HCT116 (cell line): Measurements from ENCODE around the gene PRICKLE1. TPM values are rescaled to one million over a fixed set of nuclear protein-coding genes. Genes with fewer than 3 reads are reported as not detected.

Experiments
- ATAC-seq: fragments of 200-7000 bp; cut with Tn5 transposase; 2 replicates; pipeline ENCODE4 v1.9.1; 2020; ENCODE audit warnings: mild to moderate bottlenecking, moderate library complexity
- BruUV-seq: library from RNA; stranded (reverse); fragments of 400-500 nt; replicated peaks from 2 replicates; lab custom pipeline; 2021; lab: Mats Ljungman, UMichigan
- CTCF ChIA-PET: fragments of 300-600 bp; sonication (Branson Sonifier 250); formaldehyde crosslinking; loops from one replicate; lab custom pipeline; 2021; ENCODE audit warnings: antibody characterized with exemption; lab: Charles Lee
- POLR2A ChIA-PET: fragments of 300-600, 350-600 bp; sonication (Branson Sonifier 250); formaldehyde crosslinking; loops from one replicate; lab custom pipeline; 2021; ENCODE audit warnings: antibody characterized with exemption; lab: Charles Lee
- RAD21 ChIA-PET, 2 experiments: fragments of 300-600 bp; sonication (Branson Sonifier 250); formaldehyde crosslinking; loops; one replicate each; lab custom pipeline; 2023; ENCODE audit warnings: low total read pairs in 2 of 2; ENCODE audit not compliant: uncharacterized antibody in 2 of 2, unreplicated experiment in 2 of 2, low non-redundant PET in 1 of 2; lab: Charles Lee
- DNase-seq: peaks from one replicate; pipeline ENCODE4 v3.0.0-alpha.2; 2010; ENCODE audit warnings: low read depth, low spot score
- H2AFZ ChIP-seq: fragments of 200-600 bp; shearing (Covaris generic), sonication (generic); 2 replicates; pipeline ENCODE4 v1.6.1; 2017; ENCODE audit warnings: low read depth, mixed run types, mixed read lengths, antibody characterized with exemption, low read length; ENCODE audit not compliant: poor library complexity, severe bottlenecking
- H3K27ac ChIP-seq: 2 replicates; pipeline ENCODE4 v1.5.1; 2012; ENCODE audit warnings: low read depth, low read length
- H3K27me3 ChIP-seq: fragments of 200-600 bp; sonication (generic); 2 replicates; pipeline ENCODE4 v1.6.1; 2016; ENCODE audit warnings: mixed run types, low read length, mixed read lengths; ENCODE audit not compliant: insufficient read depth
- H3K36me3 ChIP-seq, 2 experiments: fragments of 200-500 bp in 1 of 2; fragments of 200-600 bp in 1 of 2; sonication (Bioruptor generic) in 1 of 2; sonication (generic) in 1 of 2; 2 replicates each; pipeline versions ENCODE4 v1.5.1 to v1.6.1; 2014 to 2016; ENCODE audit warnings: low read length in 2 of 2, inconsistent platforms in 1 of 2, mixed read lengths in 1 of 2, mixed run types in 1 of 2; ENCODE audit not compliant: insufficient read depth in 2 of 2, control insufficient read depth in 1 of 2
- H3K4me1 ChIP-seq, 2 experiments: fragments of 200-600 bp in 1 of 2; sonication (generic) in 1 of 2; 2 replicates each; pipeline versions ENCODE4 v1.5.1 to v1.6.1; 2012 to 2017; ENCODE audit warnings: low read length in 2 of 2, inconsistent platforms in 1 of 2, mild to moderate bottlenecking in 1 of 2, mixed read lengths in 1 of 2, mixed run types in 1 of 2, moderate library complexity in 1 of 2; ENCODE audit not compliant: insufficient read depth in 2 of 2, control insufficient read depth in 1 of 2
- H3K4me2 ChIP-seq: fragments of 200-600 bp; sonication (generic); 2 replicates; pipeline ENCODE4 v1.6.1; 2017; ENCODE audit warnings: mixed run types, low read length, mixed read lengths
- H3K4me3 ChIP-seq, 2 experiments: fragments of 200-600 bp in 1 of 2; sonication (generic) in 1 of 2; replicated peaks in 1 of 2; 2 replicates each; pipeline ENCODE4 v1.5.1; 2011 to 2016; ENCODE audit warnings: low read length in 2 of 2, control low read depth in 1 of 2, low read depth in 1 of 2, mild to moderate bottlenecking in 1 of 2, mixed read lengths in 1 of 2, mixed run types in 1 of 2
- H3K79me2 ChIP-seq: fragments of 200-600 bp; sonication (generic); 2 replicates; pipeline ENCODE4 v1.6.1; 2017; ENCODE audit warnings: mild to moderate bottlenecking, mixed run types, low read length, moderate library complexity, mixed read lengths; ENCODE audit not compliant: insufficient read depth
- H3K9ac ChIP-seq: fragments of 200-600 bp; sonication (generic); 2 replicates; pipeline ENCODE4 v1.6.1; 2016; ENCODE audit warnings: low read length, mixed read lengths
- H3K9me2 ChIP-seq: fragments of 200-600 bp; sonication (generic), shearing (Covaris generic); 2 replicates; pipeline ENCODE4 v1.6.1; 2017; ENCODE audit warnings: mixed run types, mild to moderate bottlenecking, moderate library complexity; ENCODE audit not compliant: insufficient read depth
- H3K9me3 ChIP-seq, 2 experiments: fragments of 200-500 bp in 1 of 2; fragments of 200-600 bp in 1 of 2; sonication (Bioruptor generic) in 1 of 2; sonication (generic) in 1 of 2; 2 replicates each; pipeline ENCODE4 v1.6.1; 2014 to 2017; ENCODE audit warnings: low read length in 2 of 2, mixed read lengths in 2 of 2, inconsistent platforms in 1 of 2, low read depth in 1 of 2, mild to moderate bottlenecking in 1 of 2, mixed run types in 1 of 2, moderate library complexity in 1 of 2; ENCODE audit not compliant: control insufficient read depth in 1 of 2, insufficient read depth in 1 of 2
- H4K20me1 ChIP-seq: fragments of 200-600 bp; sonication (generic), shearing (Covaris generic); 2 replicates; pipeline ENCODE4 v1.6.1; 2017; ENCODE audit warnings: mixed run types, mild to moderate bottlenecking, moderate library complexity; ENCODE audit not compliant: insufficient read depth
- ATF3 ChIP-seq: IDR thresholded peaks from 2 replicates; pipeline ENCODE4 v1.6.1; 2012
- CBX3 ChIP-seq: IDR thresholded peaks from 2 replicates; pipeline ENCODE4 v1.6.1; 2012; ENCODE audit warnings: low read depth
- CEBPB ChIP-seq: IDR thresholded peaks from 2 replicates; pipeline ENCODE4 v1.6.1; 2012; ENCODE audit warnings: low read depth
- ELF1 ChIP-seq: IDR thresholded peaks from 2 replicates; pipeline ENCODE4 v1.6.1; 2012; ENCODE audit warnings: low read depth, borderline replicate concordance
- EZH2 ChIP-seq: fragments of 200-600 bp; sonication (generic); IDR thresholded peaks from 2 replicates; pipeline ENCODE4 v1.6.1; 2017; ENCODE audit warnings: antibody characterized with exemption, mixed run types
- EZH2phosphoT487 ChIP-seq: fragments of 200-600 bp; IDR thresholded peaks from 2 replicates; pipeline ENCODE4 v1.6.1; 2018; ENCODE audit warnings: antibody characterized with exemption, borderline replicate concordance
- FOSL1 ChIP-seq: IDR thresholded peaks from 2 replicates; pipeline ENCODE4 v1.6.1; 2012; ENCODE audit warnings: low read depth
- JUND ChIP-seq: IDR thresholded peaks from 2 replicates; pipeline ENCODE4 v1.6.1; 2012
- MAX ChIP-seq: IDR thresholded peaks from 2 replicates; pipeline ENCODE4 v1.6.1; 2012
- POLR2A ChIP-seq: IDR thresholded peaks from 2 replicates; pipeline ENCODE4 v1.7.0; 2011; ENCODE audit warnings: borderline replicate concordance; ENCODE audit not compliant: insufficient read depth, insufficient read length; ENCODE audit errors: extremely low read depth
- POLR2AphosphoS5 ChIP-seq: IDR thresholded peaks from 2 replicates; pipeline ENCODE4 v1.6.1; 2011; ENCODE audit warnings: mild to moderate bottlenecking, low read depth, low read length, moderate library complexity
- RAD21 ChIP-seq: IDR thresholded peaks from 2 replicates; pipeline ENCODE4 v1.6.1; 2012; ENCODE audit warnings: low read depth, mild to moderate bottlenecking
- SIN3A ChIP-seq: IDR thresholded peaks from 2 replicates; pipeline ENCODE4 v1.6.1; 2012; ENCODE audit warnings: low read depth
- SP1 ChIP-seq: IDR thresholded peaks from 2 replicates; pipeline ENCODE4 v1.6.1; 2012; ENCODE audit warnings: low read depth
- YY1 ChIP-seq: IDR thresholded peaks from 2 replicates; pipeline ENCODE4 v1.6.1; 2011; ENCODE audit warnings: low read length, low read depth, moderate library complexity, mild to moderate bottlenecking; ENCODE audit not compliant: insufficient replicate concordance; ENCODE audit errors: extremely low read depth
- ZBTB33 ChIP-seq: IDR thresholded peaks from 2 replicates; pipeline ENCODE4 v1.6.1; 2011; ENCODE audit warnings: mild to moderate bottlenecking, low read length, moderate library complexity; ENCODE audit not compliant: insufficient replicate concordance; ENCODE audit errors: extremely low read depth
- ZNF274 ChIP-seq: fragments of 200-500 bp; sonication (Bioruptor generic); IDR thresholded peaks from 2 replicates; pipeline ENCODE4 v1.6.1; 2014; ENCODE audit warnings: mild to moderate bottlenecking, low read depth, low read length, inconsistent platforms
- intact Hi-C: fragments of 100-400 bp; cut with micrococcal nuclease; formaldehyde crosslinking; loops from 2 replicates; pipeline ENCODE4 v1.10.0; 2022
- total RNA-seq: library from RNA; stranded (reverse); gene quantifications from one replicate; pipeline ENCODE4 v1.2.1, GENCODE V29; 2021; ENCODE audit not compliant: unreplicated experiment

The PRICKLE1 gene
- total RNA-seq, 1 experiment from 2014 or later: 1.3 TPM

- ChIA-PET POLR2A (no interaction called here), RAD21 (no interaction called here), CTCF (no interaction called here)
- H4K20me1 ChIP-seq: no peaks in the 10 kb centered on the region
- H3K9me3 ChIP-seq: no peaks in the 10 kb centered on the region
- TF ChIP-seq CBX3 (no peak), RAD21 (no peak), SIN3A (no peak), ZNF274 (no peak), EZH2 (no peak), ZBTB33 (no peak), MAX (no peak)
- no peaks in the 10 kb centered on the region for H3K79me2 ChIP-seq
- H3K4me3 ChIP-seq: no peak overlapping the region
- H3K27me3 ChIP-seq: no peaks in the 10 kb centered on the region
- no peak for ATAC-seq
- no peak overlapping the region for H3K9ac ChIP-seq
- H3K27ac ChIP-seq: no peak overlapping the region
- H3K4me1 ChIP-seq: no peaks in the 10 kb centered on the region
- intact Hi-C loops: no loop called here
- no peaks in the 10 kb centered on the region for H3K9me2 ChIP-seq
- no peak overlapping the region for H3K4me2 ChIP-seq
- BruUV-seq: no TSS peak
- no peak for DNase-seq
- no peaks in the 10 kb centered on the region for H3K36me3 ChIP-seq
- no peak overlapping the region for H2AFZ ChIP-seq
Observed at GRCh38 chr12:42462486-42462885, 127.1 kb downstream of the PRICKLE1 start.

GRCh38 chr12:42459336-42459847, 130.2 kb downstream of the PRICKLE1 start:
- no TSS peak for BruUV-seq
- no peaks in the 10 kb centered on the region for H4K20me1 ChIP-seq
- no peaks in the 10 kb centered on the region for H3K36me3 ChIP-seq
- ChIA-PET POLR2A (no interaction called here), RAD21 (no interaction called here), CTCF (no interaction called here)
- no peaks in the 10 kb centered on the region for H3K27me3 ChIP-seq
- H2AFZ ChIP-seq: no peak overlapping the region
- H3K4me3 ChIP-seq: no peak overlapping the region
- DNase-seq (no peak), ATAC-seq (no peak)
- no peaks in the 10 kb centered on the region for H3K79me2 ChIP-seq
- no peaks in the 10 kb centered on the region for H3K9me3 ChIP-seq
- H3K9me2 ChIP-seq: no peaks in the 10 kb centered on the region
- no peak overlapping the region for H3K27ac ChIP-seq
- H3K4me1 ChIP-seq: no peaks in the 10 kb centered on the region
- H3K4me2 ChIP-seq: no peak overlapping the region
- H3K9ac ChIP-seq: no peak overlapping the region
- intact Hi-C loops: no loop called here
- TF ChIP-seq POLR2AphosphoS5 (no peak), CBX3 (no peak), POLR2A (no peak), CEBPB (no peak), YY1 (no peak), ZNF274 (no peak), ELF1 (no peak), ATF3 (no peak), MAX (no peak), SP1 (no peak), FOSL1 (no peak), EZH2 (no peak), EZH2phosphoT487 (no peak), JUND (no peak), ZBTB33 (no peak)
